ENCODE measurements around the gene OCA2. TPM values are rescaled to one million over a fixed set of nuclear protein-coding genes. Genes with fewer than 3 reads are reported as not detected.

OCA2 gene
- total RNA-seq, 1 donor from 2014 or later: 1.7 TPM

GRCh38 chr15:27869697-27870281 is 229.3 kb downstream of the OCA2 start:
- H3K27me3 Mint-ChIP-seq (ENCODE audit: unreplicated experiment): peaks cover 2% of the 10 kb centered on the region
- H3K36me3 Mint-ChIP-seq (ENCODE audit: unreplicated experiment): no peaks in the 10 kb centered on the region
- H3K4me1 Mint-ChIP-seq (ENCODE audit: low read depth, unreplicated experiment): peaks cover 16% of the 10 kb centered on the region
- peak overlapping the region; percentile 43 for H3K27ac Mint-ChIP-seq (ENCODE audit: unreplicated experiment)
- H3K9me3 Mint-ChIP-seq (ENCODE audit: unreplicated experiment): peaks cover 6% of the 10 kb centered on the region
- TF ChIP-seq CTCF (IDR thresholded peaks at IDR 0.05; ENCODE audit: partially characterized antibody, unreplicated experiment): no peak
- H3K4me3 Mint-ChIP-seq (ENCODE audit: unreplicated experiment): no peak overlapping the region
- no peak for DNase-seq

DNA sequence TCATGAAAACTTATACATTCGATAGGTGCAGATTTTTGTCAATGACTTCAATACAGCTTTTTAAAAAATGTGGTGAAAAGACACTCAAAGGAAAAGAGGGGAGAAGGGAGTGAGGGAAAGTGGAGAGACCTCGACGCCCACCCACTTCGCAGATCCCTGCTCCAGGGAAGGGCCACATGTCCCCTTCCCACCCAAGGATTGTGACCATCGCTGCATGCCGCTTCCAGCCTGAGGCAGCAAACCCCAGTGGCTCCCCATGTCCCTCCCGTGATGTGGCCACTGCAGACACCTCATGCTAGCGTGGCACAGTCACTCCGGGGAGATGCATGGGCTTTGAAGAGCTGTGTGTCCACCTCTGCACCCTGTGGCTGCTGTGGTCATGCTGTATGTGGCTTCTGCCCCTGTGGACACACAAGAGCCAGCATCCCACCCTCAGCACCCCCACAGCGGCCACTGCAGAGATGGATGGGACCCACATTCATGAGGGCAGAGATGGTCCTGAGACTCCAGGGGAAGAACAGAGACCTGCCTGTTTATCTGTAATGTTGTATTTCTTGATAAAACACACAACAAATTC is 230.2 kb downstream of the OCA2 start:
- peaks cover 2% of the 10 kb centered on the region for H3K27me3 Mint-ChIP-seq (ENCODE audit: unreplicated experiment)
- no peak for DNase-seq
- no peak overlapping the region for H3K27ac Mint-ChIP-seq (ENCODE audit: unreplicated experiment)
- peaks cover 12% of the 10 kb centered on the region for H3K4me1 Mint-ChIP-seq (ENCODE audit: low read depth, unreplicated experiment)
- H3K4me3 Mint-ChIP-seq (ENCODE audit: unreplicated experiment): no peak overlapping the region
- TF ChIP-seq CTCF (IDR thresholded peaks at IDR 0.05; ENCODE audit: partially characterized antibody, unreplicated experiment): no peak
- H3K9me3 Mint-ChIP-seq (ENCODE audit: unreplicated experiment): peaks cover 6% of the 10 kb centered on the region
- no peaks in the 10 kb centered on the region for H3K36me3 Mint-ChIP-seq (ENCODE audit: unreplicated experiment)

GRCh38 chr15:27867861-27868260 is 231.3 kb downstream of the OCA2 start:
- TF ChIP-seq CTCF (IDR thresholded peaks at IDR 0.05; ENCODE audit: partially characterized antibody, unreplicated experiment): no peak
- Mint-ChIP-seq H3K4me1 (ENCODE audit: low read depth, unreplicated experiment) (peaks cover 12% of the 10 kb centered on the region), H3K27ac (ENCODE audit: unreplicated experiment) (no peak overlapping the region), H3K4me3 (ENCODE audit: unreplicated experiment) (no peak overlapping the region), H3K27me3 (ENCODE audit: unreplicated experiment) (peaks cover 2% of the 10 kb centered on the region), H3K9me3 (ENCODE audit: unreplicated experiment) (peaks cover 6% of the 10 kb centered on the region), H3K36me3 (ENCODE audit: unreplicated experiment) (no peaks in the 10 kb centered on the region)
- no peak for DNase-seq

- Mint-ChIP-seq H3K36me3 (ENCODE audit: unreplicated experiment) (peaks cover 2% of the 10 kb centered on the region), H3K9me3 (ENCODE audit: unreplicated experiment) (peaks cover 9% of the 10 kb centered on the region), H3K4me1 (ENCODE audit: low read depth, unreplicated experiment) (peaks cover 9% of the 10 kb centered on the region), H3K27me3 (ENCODE audit: unreplicated experiment) (peaks cover 2% of the 10 kb centered on the region), H3K27ac (ENCODE audit: unreplicated experiment) (no peak overlapping the region), H3K4me3 (ENCODE audit: unreplicated experiment) (no peak overlapping the region)
- DNase-seq: no peak
- TF ChIP-seq CTCF (IDR thresholded peaks at IDR 0.05; ENCODE audit: partially characterized antibody, unreplicated experiment): no peak
These were observed 232.5 kb downstream of the OCA2 start for GRCh38 chr15:27866505-27867165.

GRCh38 chr15:27865926-27866325 is 233.2 kb downstream of the OCA2 start:
- no peak overlapping the region for H3K27ac Mint-ChIP-seq (ENCODE audit: unreplicated experiment)
- peaks cover 14% of the 10 kb centered on the region for H3K9me3 Mint-ChIP-seq (ENCODE audit: unreplicated experiment)
- DNase-seq: no peak
- no peak overlapping the region for H3K4me3 Mint-ChIP-seq (ENCODE audit: unreplicated experiment)
- peaks cover 10% of the 10 kb centered on the region for H3K36me3 Mint-ChIP-seq (ENCODE audit: unreplicated experiment)
- TF ChIP-seq CTCF (IDR thresholded peaks at IDR 0.05; ENCODE audit: partially characterized antibody, unreplicated experiment): no peak
- H3K4me1 Mint-ChIP-seq (ENCODE audit: low read depth, unreplicated experiment): peaks cover 5% of the 10 kb centered on the region
- peaks cover 6% of the 10 kb centered on the region for H3K27me3 Mint-ChIP-seq (ENCODE audit: unreplicated experiment)

All from glutamatergic neuron (in vitro differentiated cells).